NCI-H1436 (cell line): ENCODE results near the gene TNXB.
"Not testable (repeated sequence)": the region's sequence is repeated elsewhere in the genome, so short reads cannot be mapped to it uniquely, and the experiment has no call there.

Experiments
- DNase-seq: peaks from one replicate; lab custom pipeline; 2025; lab: John Stamatoyannopoulos, UW

The TNXB gene

DNA sequence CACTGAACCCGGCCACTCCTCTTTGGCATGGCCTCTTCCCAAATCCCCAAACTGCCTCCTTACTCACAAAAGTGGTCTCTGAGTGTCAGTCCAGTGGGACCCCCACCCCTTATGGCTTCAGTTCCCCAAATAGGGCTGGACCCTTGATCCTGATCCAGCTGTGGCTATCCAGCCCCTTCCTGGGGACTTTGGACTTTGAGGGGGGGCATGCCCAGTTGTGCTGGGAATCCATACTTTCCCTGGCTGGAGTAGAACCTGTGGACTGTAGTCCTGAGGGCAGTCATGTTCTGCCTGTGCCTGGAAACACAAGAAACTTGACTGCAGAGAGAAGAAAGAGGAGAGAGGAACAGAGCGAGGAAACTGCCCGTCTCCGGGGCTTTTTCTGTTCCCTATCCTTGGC, 104.7 kb downstream of the TNXB start:
- DNase-seq: not testable (repeated sequence)

GRCh38 chr6:32003301-32003700, 105.8 kb downstream of the TNXB start:
- not testable (repeated sequence) for DNase-seq

DNA sequence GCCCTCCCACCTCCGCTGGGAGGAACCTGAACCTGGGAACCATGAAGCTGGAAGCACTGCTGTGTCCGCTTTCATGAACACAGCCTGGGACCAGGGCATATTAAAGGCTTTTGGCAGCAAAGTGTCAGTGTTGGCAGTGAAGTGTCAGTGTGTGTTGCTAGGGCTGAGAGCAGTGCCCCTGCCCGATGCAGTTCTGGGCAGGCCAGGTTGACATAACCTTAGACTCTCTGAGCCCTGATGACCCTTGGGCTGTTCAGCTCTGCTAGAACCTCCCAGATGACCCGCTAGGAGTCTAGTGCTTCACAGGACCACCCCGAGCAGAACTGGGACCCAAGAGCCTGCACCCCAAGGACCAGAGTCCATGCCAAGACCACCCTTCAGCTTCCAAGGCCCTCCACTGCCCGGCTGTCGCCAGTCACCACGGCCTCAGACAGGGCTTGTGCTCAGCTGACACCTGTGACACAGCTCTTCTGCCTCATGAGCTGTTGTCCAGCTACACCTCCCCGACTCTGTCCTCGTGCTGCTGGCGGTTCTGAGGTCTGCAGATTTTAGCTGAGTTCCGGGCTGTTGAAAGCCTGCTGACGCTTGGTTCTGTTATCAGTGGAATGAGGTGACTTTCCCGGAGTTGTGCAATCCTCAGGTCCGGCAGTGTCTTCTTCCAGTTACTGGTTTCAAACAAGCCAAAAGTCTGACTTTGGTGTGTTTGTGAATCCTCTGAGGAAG, 106.4 kb downstream of the TNXB start:
- DNase-seq: not testable (repeated sequence)

DNA sequence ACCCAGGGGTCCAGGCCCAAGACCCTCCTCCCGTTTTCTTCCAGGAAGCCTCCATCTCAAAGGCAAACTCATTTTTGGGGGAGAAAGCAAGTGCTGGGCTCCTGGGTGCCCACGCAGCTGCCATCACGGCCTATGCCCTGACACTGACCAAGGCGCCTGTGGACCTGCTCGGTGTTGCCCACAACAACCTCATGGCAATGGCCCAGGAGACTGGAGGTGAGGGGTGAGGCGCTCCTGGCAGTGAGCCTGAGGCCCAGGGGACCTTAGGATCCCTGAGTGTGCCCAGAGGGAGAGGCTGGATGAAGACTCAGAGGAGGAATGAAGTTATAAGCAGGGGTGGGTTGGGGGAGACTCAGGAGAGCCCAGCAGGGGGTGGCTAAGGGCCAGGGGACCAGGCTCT, 112.8 kb downstream of the TNXB start:
- not testable (repeated sequence) for DNase-seq

- not testable (repeated sequence) for DNase-seq
Observed at GRCh38 chr6:31994421-31994820, 114.7 kb downstream of the TNXB start.
